ENCODE measurements around the gene ETHE1. TPM values are rescaled to one million over a fixed set of nuclear protein-coding genes. Genes with fewer than 3 reads are reported as not detected.

ETHE1 gene
- total RNA-seq, result 10 to 100 TPM; 67.9 to 69.1 TPM

GRCh38 chr19:43526884-43527859, at the start of gene ETHE1:
Gene ETHE1 (minus strand): TSS chr19:43527201. CDS start chr19:43527177, 24 bp downstream.
- H3K27ac Mint-ChIP-seq, result peak within 1 kb of the TSS; percentile 68
- peaks cover 8% of the 10 kb centered on the region for H3K36me3 Mint-ChIP-seq (ENCODE audit: low read depth)
- DNase-seq (peak; percentile 83), ATAC-seq (peak; percentile 92)
- POLR2A ChIA-PET, result interaction anchor here (1.0 to 1.1 kb wide), 2 partner anchors 8 to 68 kb away, joined by 3 read pairs; no protein-coding TSS in a partner anchor
- H3K4me1 Mint-ChIP-seq (ENCODE audit: low read depth), result peaks cover 29% of the 10 kb centered on the region
- peak within 1 kb of the TSS; percentile 95 for H3K4me3 Mint-ChIP-seq
- no peaks in the 10 kb centered on the region for H3K27me3 Mint-ChIP-seq (ENCODE audit: low read depth)
- H3K9me3 Mint-ChIP-seq (ENCODE audit: insufficient read depth), result no peaks in the 10 kb centered on the region
- CTCF ChIA-PET, result interaction anchor here (1.0 to 17.5 kb wide), 7 partner anchors 8 to 99 kb away, joined by 3 to 387 read pairs (median 13); partner anchors contain the start of genes IRGQ and ZNF576

DNA sequence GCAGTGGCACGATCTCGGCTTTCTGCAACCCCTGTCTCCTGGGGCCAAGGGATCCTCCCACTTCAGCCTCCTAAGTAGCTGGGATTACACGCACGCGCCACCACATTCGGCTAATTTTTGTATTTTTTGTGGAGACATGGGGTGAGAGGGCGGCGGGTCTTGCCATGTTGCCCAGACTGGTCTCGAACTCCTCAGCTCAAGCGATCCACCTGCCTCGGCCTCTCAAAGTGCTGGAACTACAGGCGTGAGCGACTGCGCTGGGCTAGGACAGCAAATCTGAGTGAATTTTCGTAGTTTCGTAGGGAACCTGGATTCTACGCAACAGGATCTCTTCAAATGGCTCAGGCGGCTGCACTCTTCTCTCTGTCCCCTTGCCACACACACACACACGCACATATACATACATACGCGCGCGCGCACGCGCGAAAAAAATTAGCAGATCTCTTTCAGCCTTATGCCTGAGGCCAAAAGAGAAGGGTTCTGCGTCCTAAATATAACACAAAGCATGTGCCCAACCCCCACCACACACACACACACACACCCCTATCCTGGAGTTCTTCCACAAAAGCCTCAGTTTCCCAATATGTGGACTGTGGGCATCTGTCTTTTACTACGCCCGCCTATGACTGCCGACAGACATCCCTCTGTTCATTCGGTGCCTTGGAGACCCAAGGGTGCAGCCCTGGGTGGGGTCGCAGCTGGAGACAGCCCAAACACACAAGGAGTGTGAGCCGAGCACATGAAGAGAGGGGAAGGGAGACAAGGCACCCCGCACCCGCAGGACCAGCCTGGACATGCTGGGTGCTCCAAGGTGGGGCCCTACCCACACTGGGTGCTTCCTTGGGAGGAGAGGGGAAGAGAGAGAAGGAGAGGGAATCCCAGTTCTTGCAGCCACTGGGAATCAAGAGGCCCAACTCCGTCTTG, 49.2 kb upstream of the ETHE1 start:
- ChIA-PET POLR2A (interaction anchor here (0.6 to 5.0 kb wide), 3 partner anchors 12 to 20 kb away, joined by 4 to 44 read pairs (median 4); partner anchors contain the start of genes IRGQ and ZNF576), CTCF (interaction anchor here (2.8 to 5.3 kb wide), 3 partner anchors 11 to 21 kb away, joined by 11 to 67 read pairs (median 25); partner anchors contain the start of genes IRGQ and ZNF576)
- Mint-ChIP-seq H3K4me1 (ENCODE audit: low read depth) (peaks cover 50% of the 10 kb centered on the region), H3K9me3 (ENCODE audit: insufficient read depth) (no peaks in the 10 kb centered on the region), H3K4me3 (peak overlapping the region; percentile 96), H3K36me3 (ENCODE audit: low read depth) (peaks cover 11% of the 10 kb centered on the region), H3K27ac (peak overlapping the region; percentile 93), H3K27me3 (ENCODE audit: low read depth) (no peaks in the 10 kb centered on the region)
- DNase-seq (no peak), ATAC-seq (peak; percentile 5)

DNA sequence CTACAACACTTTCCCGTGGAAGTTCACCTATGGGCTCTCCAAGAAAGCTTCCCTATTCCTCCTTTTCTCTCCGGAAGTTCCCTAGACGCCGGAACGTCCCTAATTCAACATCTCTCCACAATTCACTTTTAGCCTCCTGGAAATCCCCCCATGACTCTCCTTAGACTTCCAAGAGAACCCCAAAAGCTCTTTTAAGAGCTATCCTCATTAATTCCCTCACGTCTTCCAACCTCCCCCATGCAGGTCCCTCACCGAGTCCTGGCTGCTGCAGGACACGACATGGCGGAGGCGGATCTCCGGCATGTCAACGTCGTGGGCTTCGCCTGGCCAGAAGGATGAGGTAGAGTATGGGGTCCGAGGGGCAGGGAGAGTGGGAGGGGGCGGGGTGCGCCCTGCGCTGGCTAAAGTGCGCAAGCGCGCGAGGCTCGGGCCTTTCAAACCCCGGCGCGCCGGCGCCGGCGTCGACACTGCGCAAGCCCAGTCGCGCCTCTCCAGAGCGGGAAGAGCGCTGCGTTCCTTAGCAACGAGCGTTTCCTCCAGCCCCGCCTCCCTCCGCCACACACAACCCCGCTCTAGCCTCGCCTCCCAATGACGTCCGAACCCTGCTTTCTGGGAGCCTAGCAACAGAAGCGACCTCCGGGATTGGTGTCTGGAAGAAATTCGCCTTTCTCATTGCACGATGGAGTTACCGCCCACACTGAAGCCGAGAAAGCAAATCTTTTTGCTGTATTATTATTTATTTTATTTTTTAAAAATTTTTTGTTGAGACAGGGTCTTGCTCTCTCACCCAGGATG, 48.4 kb upstream of the ETHE1 start, which contains the start of the genes PINLYP and XRCC1:
PINLYP (plus strand) TSS at position 646 of the 795 bp plus-strand sequence. CDS start 1,391 bp downstream, outside the sequence.
XRCC1 (minus strand) TSS at position 372 of the 795 bp plus-strand sequence; CDS start at position 303, 69 bp downstream.
- ATAC-seq (peak; percentile 96), DNase-seq (peak; percentile 99)
- POLR2A ChIA-PET, result interaction anchor here (0.6 to 5.0 kb wide), 6 partner anchors 12 to 44 kb away, joined by 3 to 44 read pairs (median 4); partner anchors contain the start of genes IRGQ and ZNF576
- Mint-ChIP-seq H3K4me3 (peak within 1 kb of the TSS; percentile 96), H3K27me3 (ENCODE audit: low read depth) (no peaks in the 10 kb centered on the region), H3K36me3 (ENCODE audit: low read depth) (peaks cover 11% of the 10 kb centered on the region), H3K9me3 (ENCODE audit: insufficient read depth) (no peaks in the 10 kb centered on the region), H3K27ac (peak within 1 kb of the TSS; percentile 93), H3K4me1 (ENCODE audit: low read depth) (peaks cover 45% of the 10 kb centered on the region)
- CTCF ChIA-PET, result interaction anchor here (0.6 to 5.3 kb wide), 8 partner anchors 10 to 128 kb away, joined by 3 to 67 read pairs (median 6); partner anchors contain the start of genes IRGQ and ZNF576

GRCh38 chr19:43574424-43575155, 47.6 kb upstream of the ETHE1 start:
- no peak for DNase-seq
- ATAC-seq, result no peak
- H3K9me3 Mint-ChIP-seq (ENCODE audit: insufficient read depth), result no peaks in the 10 kb centered on the region
- H3K27me3 Mint-ChIP-seq (ENCODE audit: low read depth), result no peaks in the 10 kb centered on the region
- H3K4me3 Mint-ChIP-seq, result peak overlapping the region; percentile 96
- CTCF ChIA-PET, result interaction anchor here (0.6 to 5.3 kb wide), 8 partner anchors 9 to 127 kb away, joined by 3 to 67 read pairs (median 6); partner anchors contain the start of genes IRGQ and ZNF576
- H3K4me1 Mint-ChIP-seq (ENCODE audit: low read depth), result peaks cover 45% of the 10 kb centered on the region
- peaks cover 13% of the 10 kb centered on the region for H3K36me3 Mint-ChIP-seq (ENCODE audit: low read depth)
- POLR2A ChIA-PET, result interaction anchor here (0.8 to 5.0 kb wide), 5 partner anchors 11 to 43 kb away, joined by 3 to 44 read pairs (median 4); partner anchors contain the start of genes IRGQ and ZNF576
- peak overlapping the region; percentile 93 for H3K27ac Mint-ChIP-seq

GRCh38 chr19:43572171-43572588, 45.2 kb upstream of the ETHE1 start:
- ATAC-seq (no peak), DNase-seq (no peak)
- POLR2A ChIA-PET, result interaction anchor here (1.4 to 2.0 kb wide), 3 partner anchors 8 to 23 kb away, joined by 3 to 5 read pairs (median 4); partner anchors contain the start of gene IRGQ
- CTCF ChIA-PET, result interaction anchor here (2.4 kb wide), 2 partner anchors 12 to 17 kb away, joined by 6 to 7 read pairs; no protein-coding TSS in a partner anchor
- H3K4me1 Mint-ChIP-seq (ENCODE audit: low read depth), result peaks cover 31% of the 10 kb centered on the region
- H3K27me3 Mint-ChIP-seq (ENCODE audit: low read depth), result no peaks in the 10 kb centered on the region
- no peak overlapping the region for H3K4me3 Mint-ChIP-seq
- no peaks in the 10 kb centered on the region for H3K9me3 Mint-ChIP-seq (ENCODE audit: insufficient read depth)
- peak overlapping the region; percentile 23 for H3K27ac Mint-ChIP-seq
- H3K36me3 Mint-ChIP-seq (ENCODE audit: low read depth), result peaks cover 13% of the 10 kb centered on the region

DNA sequence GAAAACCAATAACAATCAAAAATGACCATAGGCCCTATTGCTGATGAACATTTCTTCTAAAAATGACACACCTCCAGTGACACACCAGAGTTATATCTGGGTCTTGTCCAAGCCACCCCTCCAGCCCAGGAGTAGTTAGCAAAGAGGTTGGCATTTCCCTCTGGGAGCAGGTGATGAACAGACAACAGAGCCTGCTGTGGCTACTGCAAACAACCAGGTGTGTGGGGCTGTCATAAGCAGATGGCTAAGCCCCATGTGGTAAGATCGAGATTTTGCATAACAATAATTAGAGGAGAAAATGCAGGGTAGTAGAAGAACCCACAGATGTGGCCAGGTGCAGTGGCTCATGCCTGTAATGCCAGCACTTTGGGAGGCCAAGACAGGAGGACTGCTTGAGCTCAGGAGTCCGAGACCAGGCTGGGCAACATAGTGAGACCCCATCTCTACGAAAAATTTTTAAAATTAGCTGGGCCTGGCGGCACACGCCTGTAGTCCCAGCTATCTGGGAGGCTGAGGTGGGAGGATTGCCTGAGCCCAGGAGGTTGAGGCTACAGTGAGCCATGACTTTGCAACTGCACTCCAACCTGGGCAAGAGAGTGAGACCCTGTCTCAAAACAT, 43.3 kb upstream of the ETHE1 start:
- Mint-ChIP-seq H3K27ac (no peak overlapping the region), H3K4me3 (no peak overlapping the region), H3K9me3 (ENCODE audit: insufficient read depth) (no peaks in the 10 kb centered on the region), H3K4me1 (ENCODE audit: low read depth) (peaks cover 20% of the 10 kb centered on the region), H3K36me3 (ENCODE audit: low read depth) (peaks cover 15% of the 10 kb centered on the region), H3K27me3 (ENCODE audit: low read depth) (no peaks in the 10 kb centered on the region)
- DNase-seq (no peak), ATAC-seq (peak; percentile 12)
- ChIA-PET CTCF (interaction anchor here (2.4 to 3.6 kb wide), 3 partner anchors 15 to 24 kb away, joined by 7 to 18 read pairs (median 17); no protein-coding TSS in a partner anchor), POLR2A (interaction anchor here (1.7 to 2.0 kb wide), 2 partner anchors 10 to 24 kb away, joined by 4 to 5 read pairs; no protein-coding TSS in a partner anchor)

DNA sequence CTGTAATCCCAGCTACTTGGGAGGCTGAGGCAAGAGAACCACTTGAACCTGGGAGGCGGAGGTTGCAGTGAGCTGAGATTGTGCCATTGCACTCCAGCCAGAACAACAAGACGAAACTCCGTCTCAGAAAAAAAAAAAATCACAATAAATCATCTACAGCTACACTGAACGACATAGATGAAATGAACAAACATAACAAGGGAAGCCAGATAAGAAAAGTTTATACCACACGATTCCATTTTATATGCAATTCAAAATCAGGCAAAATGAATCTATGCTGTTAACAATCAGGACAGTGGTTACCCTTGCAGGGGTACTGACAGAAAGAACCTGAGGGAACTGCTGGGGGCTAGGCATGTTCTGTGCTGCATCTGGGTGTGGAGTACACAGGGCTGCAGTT, 42.7 kb upstream of the ETHE1 start:
- no peak overlapping the region for H3K27ac Mint-ChIP-seq
- H3K4me3 Mint-ChIP-seq, result no peak overlapping the region
- H3K4me1 Mint-ChIP-seq (ENCODE audit: low read depth), result peaks cover 19% of the 10 kb centered on the region
- H3K36me3 Mint-ChIP-seq (ENCODE audit: low read depth), result peaks cover 17% of the 10 kb centered on the region
- no peak for ATAC-seq
- POLR2A ChIA-PET, result no interaction called here
- no peaks in the 10 kb centered on the region for H3K27me3 Mint-ChIP-seq (ENCODE audit: low read depth)
- no peaks in the 10 kb centered on the region for H3K9me3 Mint-ChIP-seq (ENCODE audit: insufficient read depth)
- DNase-seq, result no peak
- CTCF ChIA-PET, result interaction anchor here (1.2 to 3.6 kb wide), 3 partner anchors 12 to 25 kb away, joined by 3 to 18 read pairs (median 17); no protein-coding TSS in a partner anchor

DNA sequence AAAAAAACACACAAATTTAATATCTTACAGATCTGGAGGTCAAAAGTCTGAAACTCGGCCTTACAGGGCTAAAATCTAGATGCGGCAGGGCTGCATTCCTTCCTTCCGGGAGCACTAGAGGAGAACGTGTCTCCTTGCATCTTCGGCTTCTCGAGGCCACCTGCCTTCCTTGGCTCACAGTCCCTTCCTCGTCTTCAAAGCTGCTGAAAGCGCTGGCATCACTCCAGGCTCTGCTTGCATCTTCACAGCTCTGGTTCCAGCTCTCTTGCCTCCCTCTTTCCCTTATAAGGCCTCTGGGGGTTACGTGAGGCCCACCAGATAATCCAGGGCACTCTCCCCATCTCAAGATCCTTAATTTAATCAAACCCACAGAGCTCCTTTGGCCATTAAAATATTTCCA, 37.8 kb upstream of the ETHE1 start:
- no peaks in the 10 kb centered on the region for H3K27me3 Mint-ChIP-seq (ENCODE audit: low read depth)
- CTCF ChIA-PET, result interaction anchor here (1.0 to 4.4 kb wide), 6 partner anchors 10 to 118 kb away, joined by 3 to 30 read pairs (median 12); partner anchors contain the start of genes PINLYP and XRCC1
- POLR2A ChIA-PET, result interaction anchor here (0.8 to 1.6 kb wide), 2 partner anchors 10 to 30 kb away, joined by 5 to 7 read pairs; no protein-coding TSS in a partner anchor
- H3K36me3 Mint-ChIP-seq (ENCODE audit: low read depth), result peaks cover 33% of the 10 kb centered on the region
- H3K9me3 Mint-ChIP-seq (ENCODE audit: insufficient read depth), result no peaks in the 10 kb centered on the region
- H3K27ac Mint-ChIP-seq, result peak overlapping the region; percentile 57
- peaks cover 46% of the 10 kb centered on the region for H3K4me1 Mint-ChIP-seq (ENCODE audit: low read depth)
- no peak overlapping the region for H3K4me3 Mint-ChIP-seq
- ATAC-seq (no peak), DNase-seq (no peak)

- peak overlapping the region; percentile 97 for H3K27ac Mint-ChIP-seq
- no peaks in the 10 kb centered on the region for H3K9me3 Mint-ChIP-seq (ENCODE audit: insufficient read depth)
- ATAC-seq (no peak), DNase-seq (no peak)
- no peaks in the 10 kb centered on the region for H3K27me3 Mint-ChIP-seq (ENCODE audit: low read depth)
- ChIA-PET CTCF (interaction anchor here (0.9 to 12.8 kb wide), 4 partner anchors 10 to 31 kb away, joined by 3 to 239 read pairs (median 22); partner anchors contain the start of genes IRGQ, XRCC1 and ZNF576), POLR2A (interaction anchor here (1.0 kb wide), 2 partner anchors 9 to 11 kb away, joined by 3 to 4 read pairs; partner anchors contain the start of genes PINLYP and XRCC1)
- H3K4me3 Mint-ChIP-seq, result no peak overlapping the region
- H3K4me1 Mint-ChIP-seq (ENCODE audit: low read depth), result peaks cover 43% of the 10 kb centered on the region
- peaks cover 38% of the 10 kb centered on the region for H3K36me3 Mint-ChIP-seq (ENCODE audit: low read depth)
Measured at GRCh38 chr19:43563816-43564457, 36.9 kb upstream of the ETHE1 start.

Measured in activated CD8-positive, alpha-beta T cell treated with anti-CD3 and anti-CD28 coated beads, Interleukin-2, amount 10 ng/mL, durations not matched to agents 7 days and 5 days (primary cell).